IMR-90 (cell line): ENCODE results near the gene MYO1H. TPM values are rescaled to one million over a fixed set of nuclear protein-coding genes. Genes with fewer than 3 reads are reported as not detected.

Experiments used
- ATAC-seq: fragments of 200-7000 bp; cut with Tn5 transposase; 2 replicates; pipeline ENCODE4 v1.9.1; 2020; ENCODE audit warnings: low read depth, mild to moderate bottlenecking, moderate library complexity
- BruUV-seq: library from RNA; stranded (reverse); fragments of 400-500 nt; replicated peaks from 2 replicates; lab custom pipeline; 2021; lab: Mats Ljungman, UMichigan
- CTCF ChIA-PET: fragments of 300-600 bp; formaldehyde crosslinking; extraction: SDS; loops from one replicate; lab custom pipeline; 2021; ENCODE audit warnings: antibody characterized with exemption; lab: Yijun Ruan, JAX
- POLR2A ChIA-PET: fragments of 300-600 bp; sonication (Branson Sonifier 250); formaldehyde crosslinking; loops from one replicate; lab custom pipeline; 2022; ENCODE audit warnings: antibody characterized with exemption; ENCODE audit not compliant: unreplicated experiment; lab: Charles Lee
- DNase-seq: peaks from one replicate; pipeline ENCODE4 v3.0.0; 2013
- H2AFZ ChIP-seq: replicated peaks from 2 replicates; pipeline ENCODE3; 2013; ENCODE audit warnings: low read length, mild to moderate bottlenecking; ENCODE audit not compliant: poor library complexity
- H2AK5ac ChIP-seq: 2 replicates; pipeline ENCODE4 v1.6.1; 2013; ENCODE audit warnings: low read depth, low read length, inconsistent platforms
- H2AK9ac ChIP-seq: replicated peaks from 2 replicates; pipeline ENCODE3; 2013; ENCODE audit warnings: mild to moderate bottlenecking, low read depth, low read length, moderate library complexity; ENCODE audit not compliant: poor library complexity
- H2BK120ac ChIP-seq: 2 replicates; pipeline ENCODE4 v1.6.1; 2013; ENCODE audit warnings: low read depth, low read length, inconsistent platforms
- H2BK15ac ChIP-seq: 3 replicates; pipeline ENCODE4 v1.6.1; 2013; ENCODE audit warnings: low read depth, low read length, inconsistent platforms
- H2BK20ac ChIP-seq: 2 replicates; pipeline ENCODE4 v1.6.1; 2013; ENCODE audit warnings: low read depth, mild to moderate bottlenecking, inconsistent platforms, low read length, moderate library complexity
- H2BK5ac ChIP-seq: 2 replicates; pipeline ENCODE4 v1.6.1; 2013; ENCODE audit warnings: mild to moderate bottlenecking, low read depth, low read length, inconsistent platforms; ENCODE audit not compliant: poor library complexity, severe bottlenecking
- H3K14ac ChIP-seq: replicated peaks from 2 replicates; pipeline ENCODE4 v1.6.1; 2013; ENCODE audit warnings: low read depth, low read length, inconsistent platforms
- H3K18ac ChIP-seq: 2 replicates; pipeline ENCODE4 v1.6.1; 2013; ENCODE audit warnings: low read depth, low read length, control low read depth
- H3K23ac ChIP-seq: 2 replicates; pipeline ENCODE4 v1.6.1; 2013; ENCODE audit warnings: low read depth, low read length, inconsistent platforms
- H3K27ac ChIP-seq: 2 replicates; pipeline ENCODE4 v1.5.1; 2013; ENCODE audit warnings: mild to moderate bottlenecking, control low read depth, low read length; ENCODE audit not compliant: insufficient read depth
- H3K27me3 ChIP-seq: 2 replicates; pipeline ENCODE4 v1.6.1; 2013; ENCODE audit warnings: low read length; ENCODE audit not compliant: control insufficient read depth, insufficient read depth
- H3K36me3 ChIP-seq: 2 replicates; pipeline ENCODE4 v1.6.1; 2013; ENCODE audit warnings: low read length, mixed read lengths; ENCODE audit not compliant: control insufficient read depth, insufficient read depth
- H3K4ac ChIP-seq: 2 replicates; pipeline ENCODE4 v1.6.1; 2013; ENCODE audit warnings: low read depth, low read length, inconsistent platforms
- H3K4me1 ChIP-seq: 2 replicates; pipeline ENCODE4 v1.6.1; 2013; ENCODE audit warnings: low read length, mixed read lengths; ENCODE audit not compliant: control insufficient read depth, insufficient read depth
- H3K4me2 ChIP-seq: 2 replicates; pipeline ENCODE4 v1.6.1; 2013; ENCODE audit warnings: low read depth, mild to moderate bottlenecking, control low read depth, low read length, moderate library complexity
- H3K4me3 ChIP-seq: 2 replicates; pipeline ENCODE4 v1.5.1; 2013; ENCODE audit warnings: low read depth, mild to moderate bottlenecking, control low read depth, low read length, moderate library complexity; ENCODE audit not compliant: insufficient read depth
- H3K56ac ChIP-seq: 2 replicates; pipeline ENCODE4 v1.6.1; 2013; ENCODE audit warnings: low read length, inconsistent platforms; ENCODE audit not compliant: insufficient read depth; ENCODE audit errors: extremely low read depth
- H3K79me1 ChIP-seq, 2 experiments: 2 replicates each; pipeline ENCODE4 v1.6.1; 2013; ENCODE audit warnings: low read length in 2 of 2, inconsistent platforms in 1 of 2, low read depth in 1 of 2
- H3K9ac ChIP-seq: 2 replicates; pipeline ENCODE4 v1.6.1; 2013; ENCODE audit warnings: low read depth, low read length, control low read depth
- H3K9me1 ChIP-seq: 2 replicates; pipeline ENCODE4 v1.6.1; 2013; ENCODE audit warnings: low read length, inconsistent platforms; ENCODE audit not compliant: insufficient read depth
- H3K9me3 ChIP-seq: 2 replicates; pipeline ENCODE4 v1.6.1; 2013; ENCODE audit warnings: low read length; ENCODE audit not compliant: control insufficient read depth, insufficient read depth
- H4K20me1 ChIP-seq: 2 replicates; pipeline ENCODE4 v1.6.1; 2013; ENCODE audit warnings: low read length, inconsistent platforms; ENCODE audit not compliant: insufficient read depth
- H4K5ac ChIP-seq: 2 replicates; pipeline ENCODE4 v1.6.1; 2013; ENCODE audit warnings: mild to moderate bottlenecking, low read depth, low read length, control low read depth
- H4K8ac ChIP-seq, 2 experiments: 2 replicates each; pipeline ENCODE4 v1.6.1; 2013; ENCODE audit warnings: low read depth in 2 of 2, low read length in 2 of 2, control low read depth in 1 of 2, inconsistent platforms in 1 of 2
- H4K91ac ChIP-seq: 2 replicates; pipeline ENCODE4 v1.6.1; 2013; ENCODE audit warnings: low read depth, low read length, inconsistent platforms; ENCODE audit not compliant: insufficient read depth
- BHLHE40 ChIP-seq: fragments of 150-350 bp; IDR thresholded peaks from 2 replicates; pipeline ENCODE4 v1.6.1; 2016; ENCODE audit warnings: mild to moderate bottlenecking, low read depth, low read length
- CEBPB ChIP-seq: IDR thresholded peaks from 2 replicates; pipeline ENCODE4 v1.6.1; 2012; ENCODE audit warnings: low read depth, low read length, improper control_type of control experiment
- CHD1 ChIP-seq: IDR thresholded peaks from 2 replicates; pipeline ENCODE4 v1.6.1; 2012; ENCODE audit warnings: low read depth, low read length, improper control_type of control experiment
- FOS ChIP-seq: fragments of 150-350 bp; IDR thresholded peaks from 2 replicates; pipeline ENCODE4 v1.6.1; 2016; ENCODE audit warnings: low read depth, low read length
- MAFK ChIP-seq: IDR thresholded peaks from 2 replicates; pipeline ENCODE4 v1.6.1; 2012; ENCODE audit warnings: low read depth, low read length, improper control_type of control experiment
- MAZ ChIP-seq: IDR thresholded peaks from 2 replicates; pipeline ENCODE4 v1.6.1; 2012; ENCODE audit warnings: low read depth, mild to moderate bottlenecking, low read length, improper control_type of control experiment, moderate library complexity, borderline replicate concordance
- MXI1 ChIP-seq: IDR thresholded peaks from 2 replicates; pipeline ENCODE4 v1.6.1; 2012; ENCODE audit warnings: low read depth, mild to moderate bottlenecking, low read length, moderate library complexity, borderline replicate concordance
- NFE2L2 ChIP-seq: fragments of 150-350 bp; IDR thresholded peaks from 2 replicates; pipeline ENCODE4 v1.6.1; 2016; ENCODE audit warnings: low read depth, mild to moderate bottlenecking, low read length
- POLR2A ChIP-seq: IDR thresholded peaks from 2 replicates; pipeline ENCODE4 v1.6.1; 2012; ENCODE audit warnings: mild to moderate bottlenecking, low read depth, low read length
- RAD21 ChIP-seq: IDR thresholded peaks from 2 replicates; pipeline ENCODE4 v1.6.1; 2012; ENCODE audit warnings: low read length, improper control_type of control experiment
- RCOR1 ChIP-seq: IDR thresholded peaks from 2 replicates; pipeline ENCODE4 v1.6.1; 2012; ENCODE audit warnings: mild to moderate bottlenecking, low read length, improper control_type of control experiment; ENCODE audit not compliant: insufficient replicate concordance
- RFX5 ChIP-seq: IDR thresholded peaks from 2 replicates; pipeline ENCODE4 v1.8.0; 2012; ENCODE audit warnings: low read depth, mild to moderate bottlenecking, low read length, moderate library complexity
- WGBS, 2 experiments: methylation state at CpG; one replicate each; pipeline versions ENCODE4 v1.1.5 to v1.1.7; 2013; ENCODE audit warnings: missing lambda C conversion rate in 2 of 2; ENCODE audit not compliant: insufficient read length in 1 of 2; ENCODE audit errors: extremely low coverage in 2 of 2; 5-methylcytosine and 5-hydroxymethylcytosine counted together
- dilution Hi-C: fragments of 300-500 bp; cut with HindIII; formaldehyde crosslinking; loops from one replicate; pipeline ENCODE4 v1.14.3; 2018; ENCODE audit warnings: low sequenced_read_pairs; ENCODE audit not compliant: unreplicated experiment
- in situ Hi-C: fragments of 300-500 bp; cut with MboI; formaldehyde crosslinking; loops from 3 replicates; pipeline ENCODE4 v1.14.3; 2019; ENCODE audit warnings: low sequenced_read_pairs, inconsistent platforms, mixed read lengths
- intact Hi-C: fragments of 100-400 bp; cut with micrococcal nuclease; formaldehyde crosslinking; loops from 2 replicates; pipeline ENCODE4 v1.10.0; 2022
- polyA plus RNA-seq, 3 experiments: library from polyadenylated mRNA; depleted of rRNA; stranded (reverse); fragments of >200 nt; gene quantifications; 2 replicates each; pipeline ENCODE4 v1.2.3, GENCODE V29; 2012; ENCODE audit warnings: low replicate concordance in 1 of 3
- total RNA-seq: library from RNA; depleted of rRNA; stranded (reverse); fragments of >200 nt; gene quantifications from 2 replicates; pipeline ENCODE4 v1.2.3, GENCODE V29; 2012
- TF ChIP-seq, protein P1 (sequence below): fragments of 150-350 bp; IDR thresholded peaks from 2 replicates; pipeline ENCODE4 v1.6.1; 2017; ENCODE audit warnings: mild to moderate bottlenecking, antibody characterized with exemption, low read length, low read depth
- TF ChIP-seq, protein P2 (sequence below): conservative IDR thresholded peaks from 2 replicates; pipeline ENCODE4 v1.5.1; 2012; ENCODE audit warnings: mild to moderate bottlenecking, low read depth, low read length, improper control_type of control experiment
- TF ChIP-seq, protein P3 (sequence below): fragments of 150-350 bp; IDR thresholded peaks from 2 replicates; pipeline ENCODE4 v1.6.1; 2016; ENCODE audit warnings: low read depth, mild to moderate bottlenecking, low read length, moderate library complexity, borderline replicate concordance

MYO1H gene
- total and polyA plus RNA-seq, 2 of the 4 experiments (the other 2 are of a cell fraction): not detected

DNA sequence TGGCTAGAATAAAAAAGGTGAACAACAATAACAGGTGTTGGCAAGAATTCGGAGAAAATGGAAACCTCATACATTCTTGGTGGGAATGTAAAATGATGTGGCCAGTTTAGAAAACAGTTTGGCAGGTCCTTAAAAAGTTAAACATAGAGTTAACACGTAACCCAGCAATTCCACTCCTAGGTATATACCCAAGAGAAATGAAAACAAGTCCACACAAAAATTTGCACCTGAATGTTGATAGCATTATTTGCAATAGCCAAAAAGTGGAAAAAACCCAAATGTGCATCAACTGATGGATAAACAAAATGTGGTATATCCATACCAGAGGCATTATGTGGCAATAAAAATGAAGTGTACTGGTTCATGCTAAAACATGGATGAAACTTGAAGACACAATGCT lies 2.3 kb upstream of the MYO1H start:
- intact Hi-C loops: no loop called here
- dilution Hi-C loops: no loop called here
- H2AK9ac ChIP-seq: no peak overlapping the region
- no peak overlapping the region for H4K8ac ChIP-seq
- DNase-seq (no peak), ATAC-seq (no peak)
- H3K27ac ChIP-seq: no peak overlapping the region
- no peaks in the 10 kb centered on the region for H3K36me3 ChIP-seq
- H3K9me3 ChIP-seq: no peaks in the 10 kb centered on the region
- no CpG with 5 or more reads among the region's 2 CpGs for WGBS, 2 experiments
- BruUV-seq: no TSS peak
- no peak overlapping the region for H3K18ac ChIP-seq
- H2BK120ac ChIP-seq: no peak overlapping the region
- no peak overlapping the region for H2BK5ac ChIP-seq
- no peaks in the 10 kb centered on the region for H3K4me1 ChIP-seq
- in situ Hi-C loops: no loop called here
- no peak overlapping the region for H2BK20ac ChIP-seq
- peaks cover 5% of the 10 kb centered on the region for H3K27me3 ChIP-seq
- H3K9ac ChIP-seq: no peak overlapping the region
- ChIA-PET CTCF (no interaction called here), POLR2A (no interaction called here)
- H4K91ac ChIP-seq: no peak overlapping the region
- H3K14ac ChIP-seq: no peak overlapping the region
- no peak overlapping the region for H4K5ac ChIP-seq
- no peak overlapping the region for H3K56ac ChIP-seq
- no peak overlapping the region for H3K4me2 ChIP-seq
- H2AFZ ChIP-seq: no peak overlapping the region
- H3K9me1 ChIP-seq: no peaks in the 10 kb centered on the region
- no peak overlapping the region for H3K4ac ChIP-seq
- H2AK5ac ChIP-seq: no peak overlapping the region
- no peak overlapping the region for H3K4me3 ChIP-seq
- no peak overlapping the region for H2BK15ac ChIP-seq
- no peaks in the 10 kb centered on the region for H3K79me1 ChIP-seq
- TF ChIP-seq NFE2L2 (no peak), BHLHE40 (no peak), CHD1 (no peak), MAZ (no peak), RCOR1 (no peak), MAFK (no peak), RFX5 (no peak), CEBPB (no peak), POLR2A (no peak), FOS (no peak), MXI1 (no peak), RAD21 (no peak)
- TF ChIP-seq, protein P1, sequence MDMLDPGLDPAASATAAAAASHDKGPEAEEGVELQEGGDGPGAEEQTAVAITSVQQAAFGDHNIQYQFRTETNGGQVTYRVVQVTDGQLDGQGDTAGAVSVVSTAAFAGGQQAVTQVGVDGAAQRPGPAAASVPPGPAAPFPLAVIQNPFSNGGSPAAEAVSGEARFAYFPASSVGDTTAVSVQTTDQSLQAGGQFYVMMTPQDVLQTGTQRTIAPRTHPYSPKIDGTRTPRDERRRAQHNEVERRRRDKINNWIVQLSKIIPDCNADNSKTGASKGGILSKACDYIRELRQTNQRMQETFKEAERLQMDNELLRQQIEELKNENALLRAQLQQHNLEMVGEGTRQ: no peak
- TF ChIP-seq, protein P2, sequence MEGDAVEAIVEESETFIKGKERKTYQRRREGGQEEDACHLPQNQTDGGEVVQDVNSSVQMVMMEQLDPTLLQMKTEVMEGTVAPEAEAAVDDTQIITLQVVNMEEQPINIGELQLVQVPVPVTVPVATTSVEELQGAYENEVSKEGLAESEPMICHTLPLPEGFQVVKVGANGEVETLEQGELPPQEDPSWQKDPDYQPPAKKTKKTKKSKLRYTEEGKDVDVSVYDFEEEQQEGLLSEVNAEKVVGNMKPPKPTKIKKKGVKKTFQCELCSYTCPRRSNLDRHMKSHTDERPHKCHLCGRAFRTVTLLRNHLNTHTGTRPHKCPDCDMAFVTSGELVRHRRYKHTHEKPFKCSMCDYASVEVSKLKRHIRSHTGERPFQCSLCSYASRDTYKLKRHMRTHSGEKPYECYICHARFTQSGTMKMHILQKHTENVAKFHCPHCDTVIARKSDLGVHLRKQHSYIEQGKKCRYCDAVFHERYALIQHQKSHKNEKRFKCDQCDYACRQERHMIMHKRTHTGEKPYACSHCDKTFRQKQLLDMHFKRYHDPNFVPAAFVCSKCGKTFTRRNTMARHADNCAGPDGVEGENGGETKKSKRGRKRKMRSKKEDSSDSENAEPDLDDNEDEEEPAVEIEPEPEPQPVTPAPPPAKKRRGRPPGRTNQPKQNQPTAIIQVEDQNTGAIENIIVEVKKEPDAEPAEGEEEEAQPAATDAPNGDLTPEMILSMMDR: no peak
- TF ChIP-seq, protein P3, sequence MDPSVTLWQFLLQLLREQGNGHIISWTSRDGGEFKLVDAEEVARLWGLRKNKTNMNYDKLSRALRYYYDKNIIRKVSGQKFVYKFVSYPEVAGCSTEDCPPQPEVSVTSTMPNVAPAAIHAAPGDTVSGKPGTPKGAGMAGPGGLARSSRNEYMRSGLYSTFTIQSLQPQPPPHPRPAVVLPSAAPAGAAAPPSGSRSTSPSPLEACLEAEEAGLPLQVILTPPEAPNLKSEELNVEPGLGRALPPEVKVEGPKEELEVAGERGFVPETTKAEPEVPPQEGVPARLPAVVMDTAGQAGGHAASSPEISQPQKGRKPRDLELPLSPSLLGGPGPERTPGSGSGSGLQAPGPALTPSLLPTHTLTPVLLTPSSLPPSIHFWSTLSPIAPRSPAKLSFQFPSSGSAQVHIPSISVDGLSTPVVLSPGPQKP: no peak
- H4K20me1 ChIP-seq: no peaks in the 10 kb centered on the region
- H3K23ac ChIP-seq: no peak overlapping the region
